Hematopoietic multipotent progenitor cell treated with erythropoietin and hydrocortisone succinate and interleukin-3 and kit ligand, for 4 days (in vitro differentiated cells): ENCODE results near the gene ZNF544.
"Not testable (repeated sequence)": the region's sequence is repeated elsewhere in the genome, so short reads cannot be mapped to it uniquely, and the experiment has no call there.

Source experiments
- DNase-seq: peaks from one replicate; pipeline ENCODE4 v3.0.0-alpha.2; 2015

ZNF544 gene

GRCh38 chr19:58305932-58306323 lies 77.2 kb downstream of the ZNF544 start:
- no peak for DNase-seq

- no peak for DNase-seq
Measured at GRCh38 chr19:58307736-58308135, 79.0 kb downstream of the ZNF544 start.

GRCh38 chr19:58310685-58311084 lies 82.0 kb downstream of the ZNF544 start:
- DNase-seq: not testable (repeated sequence)

- no peak for DNase-seq
Measured at GRCh38 chr19:58311345-58311865, 82.7 kb downstream of the ZNF544 start.
